Measurements from ENCODE around the gene WDR41. TPM values are rescaled to one million over a fixed set of nuclear protein-coding genes. Genes with fewer than 3 reads are reported as not detected.

Gene WDR41
- total RNA-seq, 6 experiments from 2014 or later = 12.9 to 17.7 (median 17.6) TPM

GRCh38 chr5:77431719-77432118, 60.4 kb downstream of the WDR41 start:
- peaks cover 0 to 9% (median 4%) of the 10 kb centered on the region in 4 donors for H3K36me3 ChIP-seq

GRCh38 chr5:77431286-77431685, 60.8 kb downstream of the WDR41 start:
- H3K27me3 ChIP-seq = no peaks in the 10 kb centered on the region
- TF ChIP-seq POLR2A (IDR thresholded peaks at IDR 0.05) = no peak
- no peak for TF ChIP-seq CTCF (IDR thresholded peaks at IDR 0.05)
- no peaks in the 10 kb centered on the region for H3K9me3 ChIP-seq
- intact Hi-C loops (cut with DNase I) = no loop called here
- DNase-seq (no peak), ATAC-seq (no peak)
- no peak overlapping the region for H3K27ac ChIP-seq
- no peak overlapping the region for H3K4me3 ChIP-seq
- WGBS (ENCODE audit: insufficient coverage, low coverage, low lambda C conversion rate, missing lambda C conversion rate) = 100% methylated on average over 3 of the region's 3 CpGs
- peaks cover 0 to 9% (median 4%) of the 10 kb centered on the region in 4 donors for H3K36me3 ChIP-seq
- peaks cover 0 to 6% (median 3%) of the 10 kb centered on the region in 4 donors for H3K4me1 ChIP-seq

More at GRCh38 chr5:77431719-77432118, 60.4 kb downstream of the WDR41 start:
- H3K9me3 ChIP-seq = no peaks in the 10 kb centered on the region
- intact Hi-C loops (cut with DNase I) = no loop called here
- TF ChIP-seq POLR2A (IDR thresholded peaks at IDR 0.05) = no peak
- H3K4me3 ChIP-seq = no peak overlapping the region
- WGBS (ENCODE audit: insufficient coverage, low coverage, low lambda C conversion rate, missing lambda C conversion rate) = 92% methylated on average over 1 of the region's 1 CpG
- DNase-seq (no peak), ATAC-seq (no peak)
- H3K4me1 ChIP-seq = peaks cover 0 to 5% (median under 1%) of the 10 kb centered on the region in 4 donors
- H3K27me3 ChIP-seq = no peaks in the 10 kb centered on the region
- H3K27ac ChIP-seq = no peak overlapping the region

- Histone ChIP-seq H3K27ac (no peak overlapping the region), H3K4me3 (no peak overlapping the region), H3K4me1 (peaks cover 0 to 11% (median 5%) of the 10 kb centered on the region in 4 donors), H3K27me3 (no peaks in the 10 kb centered on the region), H3K36me3 (peaks cover 0 to 9% (median 4%) of the 10 kb centered on the region in 4 donors), H3K9me3 (no peaks in the 10 kb centered on the region)
- intact Hi-C loops (cut with DNase I) = no loop called here
- ATAC-seq (no peak), DNase-seq (no peak)
- TF ChIP-seq POLR2A (IDR thresholded peaks at IDR 0.05) (no peak), CTCF (IDR thresholded peaks at IDR 0.05) (no peak)
- WGBS (ENCODE audit: insufficient coverage, low coverage, low lambda C conversion rate, missing lambda C conversion rate) = 100% methylated on average over 1 of the region's 1 CpG
Observed at GRCh38 chr5:77430726-77431125, 61.4 kb downstream of the WDR41 start.

GRCh38 chr5:77428526-77428925, 63.6 kb downstream of the WDR41 start:
- DNase-seq (no peak), ATAC-seq (no peak)
- intact Hi-C loops (cut with DNase I) = no loop called here
- H3K4me3 ChIP-seq = no peak overlapping the region
- no peak overlapping the region for H3K27ac ChIP-seq
- H3K9me3 ChIP-seq = no peaks in the 10 kb centered on the region
- H3K36me3 ChIP-seq = peaks cover 0 to 7% (median 3%) of the 10 kb centered on the region in 4 donors
- 84% methylated on average over 5 of the region's 5 CpGs for WGBS (ENCODE audit: insufficient coverage, low coverage, low lambda C conversion rate, missing lambda C conversion rate)
- H3K4me1 ChIP-seq = peaks cover 0 to 11% (median 6%) of the 10 kb centered on the region in 4 donors
- H3K27me3 ChIP-seq = no peaks in the 10 kb centered on the region
- no peak for TF ChIP-seq POLR2A (IDR thresholded peaks at IDR 0.05)
- no peak for TF ChIP-seq CTCF (IDR thresholded peaks at IDR 0.05)

GRCh38 chr5:77427998-77428397, 64.1 kb downstream of the WDR41 start:
- Histone ChIP-seq H3K36me3 (peaks cover 0 to 7% (median 1%) of the 10 kb centered on the region in 4 donors), H3K4me3 (no peak overlapping the region), H3K27ac (no peak overlapping the region), H3K9me3 (no peaks in the 10 kb centered on the region), H3K4me1 (peaks cover 0 to 11% (median 6%) of the 10 kb centered on the region in 4 donors), H3K27me3 (no peaks in the 10 kb centered on the region)
- TF ChIP-seq POLR2A (IDR thresholded peaks at IDR 0.05) = no peak
- no peak for TF ChIP-seq CTCF (IDR thresholded peaks at IDR 0.05)
- ATAC-seq = no peak
- DNase-seq = no peak
- intact Hi-C loops (cut with DNase I) = no loop called here

Measured in right lobe of liver (tissue), 6 donors.